ENCODE results near the gene CPNE8. TPM values are rescaled to one million over a fixed set of nuclear protein-coding genes. Genes with fewer than 3 reads are reported as not detected.

Gene CPNE8
- total RNA-seq, 2 experiments from 2014 or later: 1.4 to 1.7 TPM

DNA sequence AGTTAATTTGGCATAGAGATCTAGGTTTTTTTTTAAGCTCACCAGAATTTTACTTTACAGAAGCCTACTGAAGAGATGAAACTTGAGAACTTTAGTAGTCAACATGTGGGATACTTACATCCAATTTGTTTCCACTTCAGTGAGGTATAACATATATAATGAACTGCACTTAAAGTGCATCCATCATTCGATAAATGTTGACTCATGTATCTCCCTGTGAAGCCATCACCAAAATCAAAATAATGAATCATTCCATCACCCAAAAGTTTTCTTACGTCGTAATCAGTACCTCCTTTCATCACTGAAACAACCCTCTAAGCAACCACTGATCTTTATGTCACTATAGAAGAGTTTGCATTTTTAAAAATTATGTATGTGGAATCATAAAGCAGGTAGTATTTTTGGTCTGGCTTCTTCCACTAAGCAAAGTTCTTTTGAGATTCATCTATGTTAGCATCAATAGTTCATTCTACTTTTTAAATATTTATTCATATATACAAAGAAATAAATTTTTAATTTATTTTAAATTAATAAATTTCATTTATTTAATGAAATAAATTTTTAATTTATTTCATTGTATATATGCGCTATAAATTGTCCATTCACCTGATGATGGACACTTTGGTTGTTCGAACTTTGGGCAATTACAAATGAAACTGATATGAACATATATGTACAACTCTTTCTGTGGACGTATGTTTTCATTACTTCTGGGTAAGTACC, 2.0 kb upstream of the CPNE8 start:
- Mint-ChIP-seq H3K4me1 (ENCODE audit: low read depth) (peaks cover 12% of the 10 kb centered on the region), H3K27ac (peak overlapping the region; percentile 41), H3K9me3 (peaks cover 2% of the 10 kb centered on the region), H3K27me3 (peaks cover 32% of the 10 kb centered on the region), H3K4me3 (peak overlapping the region; percentile 63), H3K36me3 (ENCODE audit: low read depth) (peaks cover 2% of the 10 kb centered on the region)
- TF ChIP-seq, protein P1, sequence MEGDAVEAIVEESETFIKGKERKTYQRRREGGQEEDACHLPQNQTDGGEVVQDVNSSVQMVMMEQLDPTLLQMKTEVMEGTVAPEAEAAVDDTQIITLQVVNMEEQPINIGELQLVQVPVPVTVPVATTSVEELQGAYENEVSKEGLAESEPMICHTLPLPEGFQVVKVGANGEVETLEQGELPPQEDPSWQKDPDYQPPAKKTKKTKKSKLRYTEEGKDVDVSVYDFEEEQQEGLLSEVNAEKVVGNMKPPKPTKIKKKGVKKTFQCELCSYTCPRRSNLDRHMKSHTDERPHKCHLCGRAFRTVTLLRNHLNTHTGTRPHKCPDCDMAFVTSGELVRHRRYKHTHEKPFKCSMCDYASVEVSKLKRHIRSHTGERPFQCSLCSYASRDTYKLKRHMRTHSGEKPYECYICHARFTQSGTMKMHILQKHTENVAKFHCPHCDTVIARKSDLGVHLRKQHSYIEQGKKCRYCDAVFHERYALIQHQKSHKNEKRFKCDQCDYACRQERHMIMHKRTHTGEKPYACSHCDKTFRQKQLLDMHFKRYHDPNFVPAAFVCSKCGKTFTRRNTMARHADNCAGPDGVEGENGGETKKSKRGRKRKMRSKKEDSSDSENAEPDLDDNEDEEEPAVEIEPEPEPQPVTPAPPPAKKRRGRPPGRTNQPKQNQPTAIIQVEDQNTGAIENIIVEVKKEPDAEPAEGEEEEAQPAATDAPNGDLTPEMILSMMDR (IDR thresholded peaks at IDR 0.05): no peak
- POLR2A ChIA-PET: interaction anchor here (0.6 to 1.4 kb wide), 2 partner anchors 199 to 540 kb away, joined by 3 to 4 read pairs; no protein-coding TSS in a partner anchor
- ATAC-seq: no peak
- CTCF ChIA-PET: interaction anchor here (1.2 to 2.1 kb wide), 3 partner anchors 8 to 18 kb away, joined by 3 to 9 read pairs (median 8); no protein-coding TSS in a partner anchor
- no peak for DNase-seq
- intact Hi-C loops (cut with micrococcal nuclease): loop anchor here (10.0 kb wide), 1 partner anchor 583 kb away; no protein-coding TSS in a partner anchor

DNA sequence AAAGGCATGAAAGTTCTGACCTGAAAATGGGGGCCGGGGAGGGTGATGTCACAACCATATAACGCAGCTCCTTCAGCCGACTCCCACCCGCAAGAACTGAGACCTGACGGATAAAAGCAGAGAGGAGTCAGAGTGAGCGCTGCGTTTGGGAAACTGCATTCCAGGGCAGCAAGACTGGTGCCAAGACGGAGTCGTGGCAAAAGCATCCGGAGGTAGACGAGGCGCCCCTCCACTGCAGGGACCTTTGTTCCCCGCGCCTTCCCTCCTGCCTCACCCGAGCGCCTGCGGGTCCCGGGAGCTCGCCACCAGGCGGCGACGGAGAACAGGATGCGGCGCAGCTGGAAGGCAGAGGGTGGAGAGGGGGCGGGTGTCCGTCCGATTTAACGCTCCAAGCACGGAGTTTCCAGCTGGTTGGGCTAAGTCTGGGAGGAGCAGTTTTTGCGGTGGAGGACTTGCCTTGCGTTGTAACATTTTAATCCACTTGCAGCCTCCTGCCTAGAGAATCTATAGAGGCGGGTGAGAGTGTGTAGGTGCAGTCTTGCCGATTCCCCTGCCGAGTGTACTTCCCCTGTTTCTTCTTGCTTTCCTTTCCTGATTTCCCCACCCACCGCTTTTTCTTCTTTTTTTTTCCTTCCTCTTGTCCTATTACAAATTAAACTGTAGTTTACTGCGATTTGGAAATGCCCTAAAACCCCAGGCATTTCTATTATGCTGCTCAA, 1.2 kb upstream of the CPNE8 start:
- ChIA-PET CTCF (interaction anchor here (0.9 to 2.1 kb wide), 6 partner anchors 9 to 197 kb away, joined by 3 to 9 read pairs (median 4); no protein-coding TSS in a partner anchor), POLR2A (interaction anchor here (1.4 kb wide), 1 partner anchor 199 kb away, joined by 3 read pairs; no protein-coding TSS in a partner anchor)
- Mint-ChIP-seq H3K36me3 (ENCODE audit: low read depth) (peaks cover 2% of the 10 kb centered on the region), H3K27ac (peak overlapping the region; percentile 62), H3K4me1 (ENCODE audit: low read depth) (peaks cover 12% of the 10 kb centered on the region), H3K27me3 (peaks cover 32% of the 10 kb centered on the region), H3K9me3 (peaks cover 2% of the 10 kb centered on the region), H3K4me3 (peak overlapping the region; percentile 75)
- ATAC-seq: peak; percentile 78
- peak; percentile 69 for DNase-seq
- TF ChIP-seq, protein P1 (IDR thresholded peaks at IDR 0.05): peak; percentile 62
- intact Hi-C loops (cut with micrococcal nuclease): loop anchor here (10.0 kb wide), 1 partner anchor 582 kb away; no protein-coding TSS in a partner anchor

DNA sequence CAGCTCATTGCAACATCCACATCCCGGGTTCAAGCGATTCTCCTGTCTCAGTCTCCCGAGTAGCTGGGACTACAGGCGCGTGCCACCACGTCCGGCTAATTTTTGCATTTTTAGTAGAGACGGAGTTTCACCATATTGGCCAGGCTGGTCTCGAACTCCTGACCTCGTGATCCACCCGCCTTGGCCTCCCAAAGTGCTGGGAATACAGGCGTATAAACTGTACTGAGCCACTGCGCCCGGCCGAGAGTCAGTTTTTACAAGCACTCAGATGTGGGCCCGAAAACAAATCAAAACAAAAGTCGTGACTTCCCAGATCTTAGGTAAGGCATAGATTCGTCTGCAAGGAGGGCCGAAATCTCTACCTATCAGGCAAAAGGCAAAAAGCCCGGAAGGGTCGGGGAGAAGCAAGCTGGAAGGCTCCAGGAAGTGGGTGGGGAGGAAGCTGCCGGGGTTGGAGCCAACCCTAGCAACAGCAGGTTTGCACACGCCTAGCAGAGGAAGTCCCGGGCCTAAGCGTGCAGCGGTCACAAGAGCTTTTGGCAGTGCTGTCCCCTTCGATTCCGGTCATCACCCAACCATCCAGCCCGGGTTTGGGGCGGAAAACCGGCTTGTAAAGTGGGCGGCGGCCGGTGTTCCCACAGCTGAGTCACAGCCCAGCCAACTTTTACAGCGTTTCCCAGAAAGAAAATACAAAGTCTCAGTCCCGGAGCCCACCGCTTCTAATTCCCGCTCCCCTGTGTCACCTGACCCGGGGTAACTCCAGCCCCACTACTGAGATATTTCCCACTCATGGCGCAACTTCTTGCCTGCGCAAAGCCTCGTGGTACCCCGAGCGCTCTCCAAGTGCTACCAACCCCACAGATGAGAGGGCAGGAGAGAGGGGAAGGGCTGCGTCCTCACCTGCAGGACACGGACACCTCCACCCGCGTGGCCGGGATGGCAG, 583 bp downstream of the CPNE8 start:
- intact Hi-C loops (cut with micrococcal nuclease): loop anchor here (10.0 kb wide), 1 partner anchor 580 kb away; no protein-coding TSS in a partner anchor
- H3K4me3 Mint-ChIP-seq: peak overlapping the region; percentile 75
- POLR2A ChIA-PET: no interaction called here
- ATAC-seq (peak; percentile 48), DNase-seq (peak; percentile 49)
- TF ChIP-seq, protein P1 (IDR thresholded peaks at IDR 0.05): no peak
- H3K9me3 Mint-ChIP-seq: peaks cover 2% of the 10 kb centered on the region
- peaks cover 2% of the 10 kb centered on the region for H3K36me3 Mint-ChIP-seq (ENCODE audit: low read depth)
- peaks cover 12% of the 10 kb centered on the region for H3K4me1 Mint-ChIP-seq (ENCODE audit: low read depth)
- H3K27me3 Mint-ChIP-seq: peaks cover 34% of the 10 kb centered on the region
- CTCF ChIA-PET: interaction anchor here (0.8 to 1.5 kb wide), 2 partner anchors 10 to 199 kb away, joined by 4 to 5 read pairs; no protein-coding TSS in a partner anchor
- peak overlapping the region; percentile 82 for H3K27ac Mint-ChIP-seq

DNA sequence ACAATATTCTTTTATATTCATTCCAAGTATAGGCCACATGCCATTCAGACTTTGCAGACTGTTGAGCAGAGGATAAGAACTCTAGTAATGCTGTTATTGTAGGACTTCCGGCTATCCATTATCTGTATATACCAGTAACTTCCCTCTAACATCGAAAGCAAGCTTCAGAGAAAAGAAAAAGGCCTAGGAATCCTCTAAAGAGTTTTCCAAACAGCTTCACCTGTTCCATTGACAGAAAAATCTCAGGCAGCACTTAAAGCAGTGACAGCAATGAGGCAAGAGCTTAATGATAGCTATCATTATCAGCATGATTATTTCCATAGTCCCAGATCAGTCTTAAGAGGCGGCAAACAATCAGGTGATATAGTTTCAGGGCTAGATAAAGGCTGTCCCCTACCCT, 1.8 kb downstream of the CPNE8 start:
- DNase-seq (no peak), ATAC-seq (no peak)
- peaks cover 12% of the 10 kb centered on the region for H3K4me1 Mint-ChIP-seq (ENCODE audit: low read depth)
- H3K27me3 Mint-ChIP-seq: peaks cover 32% of the 10 kb centered on the region
- ChIA-PET POLR2A (no interaction called here), CTCF (no interaction called here)
- H3K27ac Mint-ChIP-seq: no peak overlapping the region
- intact Hi-C loops (cut with micrococcal nuclease): loop anchor here (10.0 kb wide), 1 partner anchor 579 kb away; no protein-coding TSS in a partner anchor
- H3K4me3 Mint-ChIP-seq: peak overlapping the region; percentile 75
- TF ChIP-seq, protein P1 (IDR thresholded peaks at IDR 0.05): no peak
- peaks cover 2% of the 10 kb centered on the region for H3K36me3 Mint-ChIP-seq (ENCODE audit: low read depth)
- peaks cover 2% of the 10 kb centered on the region for H3K9me3 Mint-ChIP-seq

Data from activated CD8-positive, alpha-beta T cell treated with anti-CD3 and anti-CD28 coated beads for 36 hours (primary cell).